Neural cell (in vitro differentiated cells): ENCODE results near the gene BICD1. TPM values are rescaled to one million over a fixed set of nuclear protein-coding genes. Genes with fewer than 3 reads are reported as not detected.

Experiments
- H2AFZ ChIP-seq: fragments of 200-600, 300-800 bp; sonication (generic), shearing (Covaris generic); 2 replicates; pipeline ENCODE4 v1.6.0; 2014; ENCODE audit warnings: low read depth, mild to moderate bottlenecking, antibody characterized with exemption, low read length, moderate library complexity
- H3F3A ChIP-seq: fragments of 200-600 bp; shearing (Covaris generic); 2 replicates; pipeline ENCODE4 v1.6.1; 2016; ENCODE audit warnings: mild to moderate bottlenecking, moderate library complexity, mixed read lengths, antibody characterized with exemption, low read length; ENCODE audit not compliant: insufficient read depth, poor library complexity, severe bottlenecking
- H3K27ac ChIP-seq: fragments of 200-600, 300-800 bp; sonication (generic), shearing (Covaris generic); 2 replicates; pipeline ENCODE4 v1.5.1; 2014; ENCODE audit warnings: mild to moderate bottlenecking, low read length, moderate library complexity
- H3K27me3 ChIP-seq: fragments of 300-800, 200-600 bp; sonication (generic), shearing (Covaris generic); 2 replicates; pipeline ENCODE4 v1.6.0; 2014; ENCODE audit warnings: mild to moderate bottlenecking, low read depth, low read length, moderate library complexity; ENCODE audit not compliant: insufficient read depth
- H3K36me3 ChIP-seq: fragments of 300-800, 200-600 bp; sonication (generic), shearing (Covaris generic); 2 replicates; pipeline ENCODE4 v1.5.1; 2014; ENCODE audit warnings: mild to moderate bottlenecking, antibody characterized with exemption, low read length, moderate library complexity; ENCODE audit not compliant: insufficient read depth
- H3K4me2 ChIP-seq: fragments of 300-800, 200-600 bp; sonication (generic), shearing (Covaris generic); 2 replicates; pipeline ENCODE4 v1.6.0; 2014; ENCODE audit warnings: mild to moderate bottlenecking, low read length
- H3K4me3 ChIP-seq: fragments of 300-800, 200-600 bp; sonication (generic), shearing (Covaris generic); 2 replicates; pipeline ENCODE4 v1.5.1; 2014; ENCODE audit warnings: mild to moderate bottlenecking, low read length, moderate library complexity
- H3K79me2 ChIP-seq: fragments of 200-600 bp; shearing (Covaris generic); replicated peaks from 2 replicates; pipeline ENCODE4 v1.6.0; 2014; ENCODE audit warnings: mild to moderate bottlenecking, low read length, moderate library complexity; ENCODE audit not compliant: insufficient read depth
- H3K9ac ChIP-seq: fragments of 300-800, 200-600 bp; sonication (generic), shearing (Covaris generic); 2 replicates; pipeline ENCODE4 v1.6.1; 2016; ENCODE audit warnings: mild to moderate bottlenecking, low read length, mixed read lengths
- H3K9me2 ChIP-seq: fragments of 200-600 bp; shearing (Covaris generic); 2 replicates; pipeline ENCODE4 v1.6.1; 2016; ENCODE audit warnings: mild to moderate bottlenecking, low read length, mixed read lengths; ENCODE audit not compliant: insufficient read depth
- H3K9me3 ChIP-seq: fragments of 200-600, 300-800 bp; sonication (generic), shearing (Covaris generic); 2 replicates; pipeline ENCODE4 v1.6.1; 2016; ENCODE audit warnings: mild to moderate bottlenecking, mixed run types, low read length, moderate library complexity, mixed read lengths
- H4K20me1 ChIP-seq: fragments of 200-600 bp; shearing (Covaris generic); 2 replicates; pipeline ENCODE4 v1.6.1; 2016; ENCODE audit warnings: mild to moderate bottlenecking, mixed run types; ENCODE audit not compliant: insufficient read depth
- EP300 ChIP-seq: fragments of 450-650 bp; conservative IDR thresholded peaks from 2 replicates; pipeline ENCODE4 v1.6.1; 2014; ENCODE audit warnings: antibody characterized with exemption, mild to moderate bottlenecking, moderate library complexity; ENCODE audit not compliant: poor library complexity, severe bottlenecking
- EZH2 ChIP-seq: fragments of 200-600, 300-800 bp; shearing (Covaris generic), sonication (generic); IDR thresholded peaks from 2 replicates; pipeline ENCODE4 v1.6.1; 2014; ENCODE audit warnings: antibody characterized with exemption, low read length, borderline replicate concordance, mild to moderate bottlenecking; ENCODE audit not compliant: insufficient read depth, poor library complexity, severe bottlenecking
- MXI1 ChIP-seq: fragments of 450-650 bp; conservative IDR thresholded peaks from 2 replicates; pipeline ENCODE4 v1.6.1; 2014; ENCODE audit warnings: antibody characterized with exemption, mild to moderate bottlenecking; ENCODE audit not compliant: poor library complexity, severe bottlenecking
- POLR2AphosphoS5 ChIP-seq: IDR thresholded peaks from 2 replicates; pipeline ENCODE4 v1.6.1; 2012
- RAD21 ChIP-seq: fragments of 450-650 bp; conservative IDR thresholded peaks from 2 replicates; pipeline ENCODE4 v1.6.1; 2014; ENCODE audit warnings: antibody characterized with exemption, mild to moderate bottlenecking, moderate library complexity
- REST ChIP-seq: IDR thresholded peaks from 2 replicates; pipeline ENCODE4 v1.6.1; 2012; ENCODE audit warnings: borderline replicate concordance
- SMC3 ChIP-seq: fragments of 450-650 bp; conservative IDR thresholded peaks from 2 replicates; pipeline ENCODE4 v1.6.1; 2014; ENCODE audit warnings: antibody characterized with exemption, mild to moderate bottlenecking, moderate library complexity; ENCODE audit not compliant: poor library complexity
- TAF1 ChIP-seq: IDR thresholded peaks from 2 replicates; pipeline ENCODE4 v1.6.1; 2012; ENCODE audit warnings: low read depth
- polyA plus RNA-seq: library from polyadenylated mRNA; depleted of rRNA; stranded (reverse); fragments of >200 nt; gene quantifications from 2 replicates; pipeline ENCODE4 v1.2.3, GENCODE V29; 2014
- TF ChIP-seq, protein P1 (sequence below): fragments of 450-650 bp; IDR thresholded peaks from 2 replicates; pipeline ENCODE4 v1.5.1; 2014; ENCODE audit warnings: antibody characterized with exemption, mild to moderate bottlenecking, moderate library complexity; ENCODE audit not compliant: poor library complexity, severe bottlenecking

Gene BICD1
- polyA plus RNA-seq, 1 donor from 2014 or later = 41.1 TPM

DNA sequence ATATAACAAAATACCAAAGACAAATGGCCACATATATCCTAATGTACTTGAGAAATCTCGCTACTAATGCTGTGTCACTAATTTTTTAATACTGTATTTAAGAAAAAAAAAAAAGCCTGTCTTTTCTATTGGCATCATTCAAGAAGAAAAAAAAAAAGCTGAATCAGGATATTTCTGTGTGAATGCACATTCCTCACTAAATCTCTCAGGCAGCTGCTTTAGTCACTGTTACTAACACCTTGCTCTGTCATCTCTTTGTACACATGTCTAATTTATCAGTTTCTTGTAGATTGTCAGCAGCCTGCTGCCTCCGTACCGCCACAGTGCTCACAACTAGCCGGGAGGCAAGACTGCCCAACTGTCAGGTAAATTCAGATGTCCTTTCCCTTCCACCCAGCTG is 260.7 kb downstream of the BICD1 start:
- H4K20me1 ChIP-seq = no peaks in the 10 kb centered on the region
- no peak overlapping the region for H3K4me3 ChIP-seq
- no peaks in the 10 kb centered on the region for H3K36me3 ChIP-seq
- H3K9me3 ChIP-seq = no peaks in the 10 kb centered on the region
- no peak overlapping the region for H3K27ac ChIP-seq
- no peak overlapping the region for H3K4me2 ChIP-seq
- H3K27me3 ChIP-seq = no peaks in the 10 kb centered on the region
- no peak overlapping the region for H3K9ac ChIP-seq
- no peak overlapping the region for H2AFZ ChIP-seq
- TF ChIP-seq RAD21 = no peak
- TF ChIP-seq EP300 = no peak
- TF ChIP-seq MXI1 = no peak
- TF ChIP-seq POLR2AphosphoS5 = no peak
- TF ChIP-seq TAF1 = no peak
- no peak for TF ChIP-seq REST
- TF ChIP-seq, protein P1, sequence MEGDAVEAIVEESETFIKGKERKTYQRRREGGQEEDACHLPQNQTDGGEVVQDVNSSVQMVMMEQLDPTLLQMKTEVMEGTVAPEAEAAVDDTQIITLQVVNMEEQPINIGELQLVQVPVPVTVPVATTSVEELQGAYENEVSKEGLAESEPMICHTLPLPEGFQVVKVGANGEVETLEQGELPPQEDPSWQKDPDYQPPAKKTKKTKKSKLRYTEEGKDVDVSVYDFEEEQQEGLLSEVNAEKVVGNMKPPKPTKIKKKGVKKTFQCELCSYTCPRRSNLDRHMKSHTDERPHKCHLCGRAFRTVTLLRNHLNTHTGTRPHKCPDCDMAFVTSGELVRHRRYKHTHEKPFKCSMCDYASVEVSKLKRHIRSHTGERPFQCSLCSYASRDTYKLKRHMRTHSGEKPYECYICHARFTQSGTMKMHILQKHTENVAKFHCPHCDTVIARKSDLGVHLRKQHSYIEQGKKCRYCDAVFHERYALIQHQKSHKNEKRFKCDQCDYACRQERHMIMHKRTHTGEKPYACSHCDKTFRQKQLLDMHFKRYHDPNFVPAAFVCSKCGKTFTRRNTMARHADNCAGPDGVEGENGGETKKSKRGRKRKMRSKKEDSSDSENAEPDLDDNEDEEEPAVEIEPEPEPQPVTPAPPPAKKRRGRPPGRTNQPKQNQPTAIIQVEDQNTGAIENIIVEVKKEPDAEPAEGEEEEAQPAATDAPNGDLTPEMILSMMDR = no peak
- TF ChIP-seq EZH2 = no peak
- no peak for TF ChIP-seq SMC3
- no peaks in the 10 kb centered on the region for H3K79me2 ChIP-seq
- H3K9me2 ChIP-seq = no peaks in the 10 kb centered on the region
- no peaks in the 10 kb centered on the region for H3F3A ChIP-seq

DNA sequence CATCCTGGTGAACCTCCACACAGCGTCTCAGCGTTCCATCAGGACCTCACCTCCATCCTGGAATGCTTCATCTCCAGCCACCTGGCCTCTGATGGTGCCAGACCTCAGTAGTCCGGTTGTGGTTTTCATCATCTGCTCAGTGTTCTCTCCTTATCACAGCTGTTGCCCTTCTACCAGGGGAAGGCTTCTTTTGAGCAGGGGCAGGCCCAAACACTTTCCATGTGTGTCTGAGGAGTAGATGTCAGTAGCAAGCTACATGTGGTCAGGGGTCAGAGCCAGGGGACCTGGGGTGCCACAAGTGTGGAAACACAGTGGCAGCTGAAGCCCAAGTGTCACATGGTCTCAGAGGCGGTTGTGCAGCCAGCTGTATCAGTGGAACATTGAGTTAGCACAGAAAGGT is 262.6 kb downstream of the BICD1 start:
- Histone ChIP-seq H3K9ac (no peak overlapping the region), H3F3A (no peaks in the 10 kb centered on the region), H3K9me2 (no peaks in the 10 kb centered on the region), H2AFZ (no peak overlapping the region), H3K79me2 (no peaks in the 10 kb centered on the region), H3K4me2 (no peak overlapping the region), H3K27ac (no peak overlapping the region), H3K4me3 (no peak overlapping the region), H3K36me3 (no peaks in the 10 kb centered on the region), H3K27me3 (no peaks in the 10 kb centered on the region), H4K20me1 (no peaks in the 10 kb centered on the region), H3K9me3 (no peaks in the 10 kb centered on the region)
- TF ChIP-seq, protein P1 = no peak
- TF ChIP-seq RAD21 (no peak), MXI1 (no peak), TAF1 (no peak), POLR2AphosphoS5 (no peak), EZH2 (no peak), REST (no peak), SMC3 (no peak), EP300 (no peak)
